Activated naive CD8-positive, alpha-beta T cell treated with anti-CD3 and anti-CD28 coated beads for 36 hours (primary cell): Measurements from ENCODE around the gene TVP23C. TPM values are rescaled to one million over a fixed set of nuclear protein-coding genes. Genes with fewer than 3 reads are reported as not detected.

Source experiments
- DNase-seq: peaks from one replicate; pipeline ENCODE4 v3.0.0; 2021
- H3K27ac Mint-ChIP-seq: one replicate; pipeline ENCODE4 v1.8.0; 2022; ENCODE audit warnings: mild to moderate bottlenecking, moderate library complexity, mixed read lengths
- H3K27me3 Mint-ChIP-seq: one replicate; pipeline ENCODE4 v1.8.0; 2022; ENCODE audit warnings: mild to moderate bottlenecking, mixed read lengths
- H3K36me3 Mint-ChIP-seq: one replicate; pipeline ENCODE4 v1.8.0; 2021; ENCODE audit warnings: mild to moderate bottlenecking, mixed read lengths
- H3K4me1 Mint-ChIP-seq: one replicate; pipeline ENCODE4 v1.8.0; 2021; ENCODE audit warnings: mixed read lengths
- H3K4me3 Mint-ChIP-seq: one replicate; pipeline ENCODE4 v1.8.0; 2022; ENCODE audit warnings: mild to moderate bottlenecking, moderate library complexity, mixed read lengths
- H3K9me3 Mint-ChIP-seq: one replicate; pipeline ENCODE4 v1.8.0; 2022; ENCODE audit warnings: mixed read lengths
- total RNA-seq, 2 experiments: library from RNA; stranded (reverse); gene quantifications; one replicate each; pipeline ENCODE4 v1.2.3, GENCODE V29; 2021

The TVP23C gene
- total RNA-seq, 2 experiments from 2014 or later: 9.2 to 10.2 TPM

- H3K4me3 Mint-ChIP-seq: no peak overlapping the region
- no peak overlapping the region for H3K27ac Mint-ChIP-seq
- no peak for DNase-seq
- no peaks in the 10 kb centered on the region for H3K27me3 Mint-ChIP-seq
- peaks cover 2% of the 10 kb centered on the region for H3K36me3 Mint-ChIP-seq
- H3K9me3 Mint-ChIP-seq: no peaks in the 10 kb centered on the region
- H3K4me1 Mint-ChIP-seq: no peaks in the 10 kb centered on the region
Measured at GRCh38 chr17:15492186-15492585, 71.1 kb downstream of the TVP23C start.

GRCh38 chr17:15490634-15491261 lies 72.5 kb downstream of the TVP23C start:
- no peak for DNase-seq
- H3K27me3 Mint-ChIP-seq: no peaks in the 10 kb centered on the region
- no peak overlapping the region for H3K4me3 Mint-ChIP-seq
- no peak overlapping the region for H3K27ac Mint-ChIP-seq
- H3K9me3 Mint-ChIP-seq: no peaks in the 10 kb centered on the region
- H3K36me3 Mint-ChIP-seq: peaks cover 2% of the 10 kb centered on the region
- H3K4me1 Mint-ChIP-seq: no peaks in the 10 kb centered on the region

GRCh38 chr17:15488557-15488956 lies 74.7 kb downstream of the TVP23C start:
- Mint-ChIP-seq H3K27me3 (no peaks in the 10 kb centered on the region), H3K27ac (no peak overlapping the region)

GRCh38 chr17:15485045-15485444 lies 78.2 kb downstream of the TVP23C start:
- H3K4me1 Mint-ChIP-seq: no peaks in the 10 kb centered on the region

More at GRCh38 chr17:15488557-15488956, 74.7 kb downstream of the TVP23C start:
- H3K4me1 Mint-ChIP-seq: no peaks in the 10 kb centered on the region
- H3K36me3 Mint-ChIP-seq: peaks cover 2% of the 10 kb centered on the region
- H3K4me3 Mint-ChIP-seq: no peak overlapping the region
- no peak for DNase-seq
- H3K9me3 Mint-ChIP-seq: no peaks in the 10 kb centered on the region

GRCh38 chr17:15483431-15483830 lies 79.9 kb downstream of the TVP23C start:
- no peak for DNase-seq
- Mint-ChIP-seq H3K4me1 (no peaks in the 10 kb centered on the region), H3K4me3 (no peak overlapping the region), H3K27ac (no peak overlapping the region), H3K27me3 (no peaks in the 10 kb centered on the region), H3K36me3 (peaks cover under 1% of the 10 kb centered on the region), H3K9me3 (no peaks in the 10 kb centered on the region)

More at GRCh38 chr17:15485045-15485444, 78.2 kb downstream of the TVP23C start:
- Mint-ChIP-seq H3K4me3 (no peak overlapping the region), H3K36me3 (peaks cover 2% of the 10 kb centered on the region), H3K9me3 (no peaks in the 10 kb centered on the region), H3K27ac (no peak overlapping the region), H3K27me3 (no peaks in the 10 kb centered on the region)
- DNase-seq: no peak

GRCh38 chr17:15482476-15482875 lies 80.8 kb downstream of the TVP23C start:
- Mint-ChIP-seq H3K4me3 (no peak overlapping the region), H3K4me1 (no peaks in the 10 kb centered on the region), H3K27me3 (no peaks in the 10 kb centered on the region), H3K9me3 (no peaks in the 10 kb centered on the region), H3K27ac (no peak overlapping the region), H3K36me3 (no peaks in the 10 kb centered on the region)
- DNase-seq: no peak

GRCh38 chr17:15481481-15481880 lies 81.8 kb downstream of the TVP23C start:
- Mint-ChIP-seq H3K4me1 (no peaks in the 10 kb centered on the region), H3K9me3 (no peaks in the 10 kb centered on the region), H3K27ac (no peak overlapping the region), H3K36me3 (no peaks in the 10 kb centered on the region), H3K27me3 (no peaks in the 10 kb centered on the region), H3K4me3 (no peak overlapping the region)
- no peak for DNase-seq

GRCh38 chr17:15480204-15480603 lies 83.1 kb downstream of the TVP23C start:
- H3K27ac Mint-ChIP-seq: no peak overlapping the region
- no peak for DNase-seq
- H3K4me3 Mint-ChIP-seq: no peak overlapping the region
- no peaks in the 10 kb centered on the region for H3K9me3 Mint-ChIP-seq
- no peaks in the 10 kb centered on the region for H3K36me3 Mint-ChIP-seq
- H3K27me3 Mint-ChIP-seq: no peaks in the 10 kb centered on the region
- no peaks in the 10 kb centered on the region for H3K4me1 Mint-ChIP-seq

- Mint-ChIP-seq H3K4me3 (no peak overlapping the region), H3K27me3 (no peaks in the 10 kb centered on the region), H3K27ac (no peak overlapping the region), H3K9me3 (no peaks in the 10 kb centered on the region), H3K4me1 (no peaks in the 10 kb centered on the region), H3K36me3 (no peaks in the 10 kb centered on the region)
- no peak for DNase-seq
Measured at GRCh38 chr17:15479703-15480102, 83.6 kb downstream of the TVP23C start.

- H3K27me3 Mint-ChIP-seq: no peaks in the 10 kb centered on the region
- no peak overlapping the region for H3K27ac Mint-ChIP-seq
Measured at GRCh38 chr17:15478845-15479244, 84.4 kb downstream of the TVP23C start.

GRCh38 chr17:15475631-15476354 lies 87.5 kb downstream of the TVP23C start:
- H3K9me3 Mint-ChIP-seq: no peaks in the 10 kb centered on the region
- H3K4me1 Mint-ChIP-seq: no peaks in the 10 kb centered on the region
- H3K27ac Mint-ChIP-seq: no peak overlapping the region
- H3K27me3 Mint-ChIP-seq: no peaks in the 10 kb centered on the region
- no peak for DNase-seq
- no peak overlapping the region for H3K4me3 Mint-ChIP-seq
- H3K36me3 Mint-ChIP-seq: no peaks in the 10 kb centered on the region

More at GRCh38 chr17:15478845-15479244, 84.4 kb downstream of the TVP23C start:
- Mint-ChIP-seq H3K9me3 (no peaks in the 10 kb centered on the region), H3K4me1 (no peaks in the 10 kb centered on the region), H3K36me3 (no peaks in the 10 kb centered on the region), H3K4me3 (no peak overlapping the region)
- DNase-seq: no peak

- no peak for DNase-seq
- Mint-ChIP-seq H3K36me3 (no peaks in the 10 kb centered on the region), H3K27ac (no peak overlapping the region), H3K4me1 (no peaks in the 10 kb centered on the region), H3K27me3 (no peaks in the 10 kb centered on the region), H3K4me3 (no peak overlapping the region), H3K9me3 (no peaks in the 10 kb centered on the region)
Measured at GRCh38 chr17:15472891-15473290, 90.4 kb downstream of the TVP23C start.

GRCh38 chr17:15470536-15470935 lies 92.7 kb downstream of the TVP23C start:
- no peaks in the 10 kb centered on the region for H3K9me3 Mint-ChIP-seq
- no peak overlapping the region for H3K4me3 Mint-ChIP-seq
- no peak overlapping the region for H3K27ac Mint-ChIP-seq
- no peaks in the 10 kb centered on the region for H3K27me3 Mint-ChIP-seq
- no peaks in the 10 kb centered on the region for H3K36me3 Mint-ChIP-seq
- DNase-seq: no peak
- H3K4me1 Mint-ChIP-seq: no peaks in the 10 kb centered on the region

GRCh38 chr17:15469260-15469659 lies 94.0 kb downstream of the TVP23C start:
- Mint-ChIP-seq H3K4me1 (no peaks in the 10 kb centered on the region), H3K4me3 (no peak overlapping the region), H3K27ac (no peak overlapping the region)

GRCh38 chr17:15468126-15468525 lies 95.2 kb downstream of the TVP23C start:
- H3K4me1 Mint-ChIP-seq: no peaks in the 10 kb centered on the region
- H3K27ac Mint-ChIP-seq: no peak overlapping the region
- no peaks in the 10 kb centered on the region for H3K27me3 Mint-ChIP-seq
- H3K36me3 Mint-ChIP-seq: peaks cover under 1% of the 10 kb centered on the region
- no peaks in the 10 kb centered on the region for H3K9me3 Mint-ChIP-seq
- H3K4me3 Mint-ChIP-seq: no peak overlapping the region
- DNase-seq: no peak

More at GRCh38 chr17:15469260-15469659, 94.0 kb downstream of the TVP23C start:
- DNase-seq: no peak
- Mint-ChIP-seq H3K27me3 (no peaks in the 10 kb centered on the region), H3K36me3 (no peaks in the 10 kb centered on the region), H3K9me3 (no peaks in the 10 kb centered on the region)

GRCh38 chr17:15467592-15467991 lies 95.7 kb downstream of the TVP23C start, which contains the start of gene CDRT4:
TSS of gene CDRT4 (minus strand) at chr17:15467621. CDS start at chr17:15440238, 27,383 bp downstream.
- Mint-ChIP-seq H3K9me3 (peaks cover under 1% of the 10 kb centered on the region), H3K4me3 (no peak within 1 kb of the TSS), H3K27ac (no peak within 1 kb of the TSS), H3K36me3 (peaks cover 6% of the 10 kb centered on the region), H3K27me3 (no peaks in the 10 kb centered on the region), H3K4me1 (no peaks in the 10 kb centered on the region)
- DNase-seq: no peak
